ENCODE measurements around the gene ZNF562.

The ZNF562 gene

DNA sequence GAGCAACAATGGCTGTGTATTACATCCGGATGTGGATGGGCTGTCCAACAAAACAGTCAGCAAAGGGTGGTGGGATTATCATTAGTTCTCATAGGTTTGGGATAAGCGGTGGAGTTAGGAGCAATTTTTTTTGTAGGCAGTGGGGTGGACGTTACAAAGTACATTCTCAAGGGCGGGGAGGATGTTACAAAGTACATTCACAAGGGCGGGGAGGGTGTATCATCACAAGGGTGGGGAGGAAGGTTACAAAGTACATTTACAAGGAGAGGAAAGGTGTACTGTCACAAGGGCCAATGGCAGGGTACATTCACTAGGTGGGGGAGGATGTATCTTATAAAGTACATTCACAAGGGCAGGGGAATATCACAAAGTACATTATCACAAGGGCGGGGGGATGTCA lies 33.1 kb downstream of the ZNF562 start:
- no peak for DNase-seq

DNA sequence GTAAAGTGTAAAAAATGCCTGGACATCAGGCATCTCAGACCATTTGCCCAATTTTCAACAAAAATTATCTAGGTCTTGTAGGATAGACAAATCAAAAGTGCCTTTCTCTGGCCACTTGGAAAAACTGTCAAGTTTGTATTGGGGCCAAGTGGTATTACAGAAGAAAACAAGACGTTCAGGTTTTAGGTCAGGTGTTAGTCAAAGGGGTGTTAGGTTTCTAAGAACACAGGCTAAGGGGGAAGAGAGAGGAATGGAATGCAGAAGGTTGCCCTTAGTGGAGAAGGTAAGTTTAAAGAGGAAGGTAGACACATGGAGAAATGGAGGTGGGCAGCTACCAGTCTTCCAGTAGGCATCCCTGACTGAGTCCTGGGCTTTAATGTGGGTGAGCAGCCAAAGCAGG lies 33.9 kb downstream of the ZNF562 start:
- DNase-seq = no peak

DNA sequence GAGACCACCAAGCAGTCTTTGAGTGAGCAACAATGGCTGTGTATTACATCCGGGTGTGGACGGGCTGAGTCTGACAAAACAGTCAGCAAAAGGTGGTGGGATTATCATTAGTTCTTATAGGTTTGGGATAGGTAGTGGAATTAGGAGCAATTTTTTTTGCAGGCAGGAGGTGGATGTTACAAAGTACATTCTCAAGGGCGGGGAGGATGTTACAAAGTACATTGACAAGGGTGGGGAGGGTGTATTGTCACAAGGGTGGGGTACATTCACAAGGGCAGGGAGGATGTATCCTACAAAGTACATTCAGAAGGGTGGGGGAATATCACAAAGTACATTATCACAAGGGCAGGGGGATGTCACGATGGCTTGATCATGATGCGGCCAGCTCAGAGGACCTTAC lies 38.9 kb downstream of the ZNF562 start:
- DNase-seq = no peak

DNA sequence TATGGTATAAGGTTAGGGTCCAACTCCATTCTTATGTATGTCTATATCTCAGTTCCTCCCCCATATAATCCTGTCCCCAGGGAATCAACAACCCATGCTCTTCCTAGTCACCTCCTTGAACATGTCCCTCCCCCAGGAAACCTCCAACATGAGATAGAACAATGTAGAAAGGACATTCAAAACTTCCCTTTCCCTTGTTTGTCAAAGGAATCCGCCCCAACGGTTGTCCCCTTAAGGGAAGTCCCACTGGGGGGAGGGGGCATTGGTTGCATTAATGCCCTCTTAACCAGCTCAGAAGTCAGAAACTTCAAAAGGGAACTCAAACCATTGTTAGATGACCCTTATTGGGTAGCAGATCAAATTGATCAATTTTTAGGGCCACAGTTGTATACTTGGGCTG lies 47.0 kb downstream of the ZNF562 start:
- DNase-seq = no peak

DNA sequence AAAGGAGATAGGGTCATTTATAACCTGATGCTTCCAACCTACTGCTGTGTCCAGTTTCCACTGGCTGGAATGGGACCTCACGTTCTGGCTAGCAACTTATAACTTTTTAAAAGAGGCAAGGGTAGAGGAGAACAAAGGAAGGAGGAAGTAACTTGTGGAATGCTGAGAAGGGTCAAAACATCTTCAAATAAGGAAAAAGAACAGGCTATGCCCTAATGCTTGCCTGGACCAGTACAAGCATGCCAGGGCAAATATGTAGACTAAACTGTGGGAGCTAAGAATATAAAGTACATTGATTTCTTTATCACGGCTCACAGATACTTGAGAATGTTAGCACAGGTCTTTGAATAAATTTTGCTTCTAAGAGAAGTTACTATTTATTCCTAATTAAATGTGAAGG lies 52.4 kb downstream of the ZNF562 start:
- no peak for DNase-seq

DNA sequence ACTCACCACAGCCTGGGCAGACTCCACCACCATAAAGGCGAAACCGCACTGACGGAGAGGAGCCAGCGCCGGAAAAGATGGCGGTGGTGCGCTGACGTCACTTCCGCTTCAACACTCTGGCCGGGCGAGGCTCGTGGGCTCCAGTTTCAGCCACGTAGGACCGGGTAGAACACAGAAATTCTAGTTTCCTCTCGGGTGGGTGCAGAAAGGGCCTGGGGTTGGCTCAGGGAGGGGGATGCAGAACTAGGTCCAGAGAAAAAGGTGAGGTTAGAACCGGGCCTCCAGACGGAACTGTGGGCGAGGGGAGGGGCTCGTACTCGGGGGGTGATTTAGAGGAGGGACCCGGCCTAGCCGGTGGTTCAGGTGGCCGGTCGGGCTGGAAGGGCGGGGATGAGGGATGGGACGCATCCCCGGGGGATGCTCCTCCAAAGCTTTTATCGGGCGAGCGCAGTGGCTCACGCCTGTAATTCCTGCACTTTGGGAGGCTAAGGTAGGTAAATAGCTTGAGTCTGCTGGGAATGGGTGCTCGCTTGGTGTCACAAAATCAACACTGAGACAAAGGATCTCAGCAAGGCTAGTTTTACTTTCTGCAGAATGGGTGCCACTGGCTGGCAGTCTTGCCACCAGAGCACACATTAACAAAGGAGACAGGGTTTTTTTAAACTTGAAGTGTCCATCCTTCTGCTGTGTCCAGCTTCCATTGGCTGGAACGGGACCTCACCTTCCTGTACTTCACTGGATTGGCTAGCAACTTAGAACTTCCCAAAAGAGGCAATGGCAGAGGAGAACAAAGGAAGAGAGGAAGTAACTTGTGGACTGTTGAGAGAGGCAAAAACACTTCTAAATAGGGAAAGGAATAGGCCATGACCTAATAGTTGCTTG lies 53.5 kb downstream of the ZNF562 start, which contains the start of gene ZNF561:
ZNF561 (minus strand) TSS at position 77 of the 882 bp plus-strand sequence. CDS start 1,776 bp downstream, outside the sequence.
- peak; percentile 54 for DNase-seq

DNA sequence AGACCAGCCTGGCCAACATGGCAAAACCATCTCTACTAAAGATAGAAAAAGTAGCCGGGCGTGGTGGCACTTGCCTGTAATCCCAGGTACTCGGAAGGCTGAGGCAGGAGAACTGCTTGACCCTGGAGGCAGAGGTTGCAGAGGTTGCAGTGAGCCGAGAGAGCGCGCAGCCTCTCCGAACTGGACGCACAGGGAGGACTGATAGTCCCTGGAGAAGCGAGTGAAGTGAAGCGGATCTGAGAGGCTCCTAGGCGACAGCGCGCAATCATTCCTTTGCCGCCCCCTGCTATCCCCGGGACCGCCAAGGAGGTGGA lies 54.1 kb downstream of the ZNF562 start:
- DNase-seq = no peak

DNA sequence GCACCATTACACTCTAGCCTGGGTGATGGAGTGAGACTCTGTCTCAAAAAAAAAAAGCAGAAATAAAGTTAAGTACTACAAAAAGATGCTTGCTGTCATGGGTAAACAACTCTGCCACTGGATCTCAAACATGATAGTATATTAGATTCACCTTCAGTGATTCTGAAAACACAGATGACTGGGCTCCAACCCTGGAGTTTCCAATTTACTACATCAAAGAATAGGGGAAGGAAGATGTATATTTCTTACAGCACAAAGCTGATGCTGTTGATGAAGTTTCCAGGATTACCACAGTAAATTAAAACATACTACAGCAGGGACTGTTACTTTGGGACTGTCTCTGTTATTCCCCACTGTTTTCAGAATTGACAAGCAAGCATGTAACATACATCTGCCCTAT lies 59.1 kb downstream of the ZNF562 start:
- DNase-seq = no peak

DNA sequence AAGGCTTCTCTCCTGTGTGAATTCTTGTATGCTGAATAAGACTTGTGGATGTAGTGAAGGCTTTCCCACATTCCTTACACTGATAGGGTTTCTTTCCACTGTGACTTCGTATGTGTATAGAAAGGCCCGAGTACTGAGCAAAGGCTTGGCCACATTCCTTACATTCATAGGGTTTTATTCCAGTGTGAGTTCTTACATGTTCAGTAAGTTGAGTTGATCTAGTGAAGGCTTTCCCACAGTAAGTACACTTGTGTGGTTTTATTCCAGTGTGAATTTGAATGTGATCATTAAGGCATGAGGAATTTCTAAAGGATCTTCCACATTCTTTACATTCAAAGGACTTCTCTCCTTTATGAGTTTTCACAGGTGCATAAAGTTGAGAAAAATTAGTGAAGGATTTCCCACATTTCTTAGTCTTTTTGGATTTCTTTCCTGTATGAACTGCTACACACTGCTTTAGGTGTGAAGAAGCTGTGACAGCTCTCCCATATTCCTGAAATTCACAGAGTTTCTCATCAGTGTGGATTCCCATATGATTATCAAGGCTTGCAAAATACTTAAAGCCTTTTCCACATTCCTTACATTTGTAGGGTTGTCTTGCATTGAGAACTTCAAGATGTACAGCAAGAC lies 64.3 kb downstream of the ZNF562 start:
- DNase-seq = no peak

DNA sequence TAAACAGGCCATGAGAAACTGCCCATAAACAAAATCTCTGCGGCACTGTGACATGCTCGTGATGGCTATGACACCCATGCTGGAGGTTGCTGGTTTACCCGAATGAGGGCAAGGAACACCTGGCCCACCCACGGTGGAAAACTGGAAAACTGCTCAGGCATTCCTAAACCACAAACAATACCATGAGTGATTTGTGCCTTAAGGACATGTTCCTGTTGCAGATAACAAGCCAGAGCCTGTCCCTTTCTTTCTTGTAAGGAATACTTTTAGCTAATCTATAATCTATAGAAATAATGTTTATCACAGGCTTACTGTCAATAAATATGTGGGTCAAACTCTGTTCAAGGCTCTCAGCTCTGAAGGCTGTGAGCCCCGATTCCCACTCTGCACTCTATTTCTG lies 66.0 kb downstream of the ZNF562 start:
- DNase-seq = no peak

DNA sequence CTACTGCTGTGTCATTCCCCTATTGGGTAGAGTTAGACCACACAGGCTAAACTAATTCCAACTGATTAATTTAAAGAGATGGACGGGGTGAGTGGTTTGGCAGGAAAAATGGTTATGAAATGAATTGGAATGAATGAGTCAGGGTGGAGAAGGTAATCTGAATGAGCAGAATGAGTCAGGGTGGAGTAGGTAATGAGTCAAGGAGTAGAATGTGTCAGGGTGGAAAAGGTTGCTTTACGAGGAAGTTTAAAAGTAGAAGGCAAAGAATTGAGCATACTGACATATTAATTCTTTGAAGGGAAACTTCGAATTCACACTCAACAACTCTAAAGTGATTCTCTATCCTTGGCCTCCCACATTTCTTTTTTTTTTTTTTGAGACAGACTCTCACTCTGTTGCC lies 77.9 kb downstream of the ZNF562 start:
- DNase-seq = no peak
